HCEC 1CT (cell line): Measurements from ENCODE around the gene LYRM1.

Experiments
- DNase-seq: peaks from one replicate; pipeline ENCODE4 v3.0.0-alpha.2; 2017

The LYRM1 gene

GRCh38 chr16:20873331-20873730, 27.2 kb upstream of the LYRM1 start:
- no peak for DNase-seq

- DNase-seq = no peak
Measured at GRCh38 chr16:20874088-20874581, 26.4 kb upstream of the LYRM1 start.

- no peak for DNase-seq
Measured at GRCh38 chr16:20875355-20875650, 25.3 kb upstream of the LYRM1 start.

DNA sequence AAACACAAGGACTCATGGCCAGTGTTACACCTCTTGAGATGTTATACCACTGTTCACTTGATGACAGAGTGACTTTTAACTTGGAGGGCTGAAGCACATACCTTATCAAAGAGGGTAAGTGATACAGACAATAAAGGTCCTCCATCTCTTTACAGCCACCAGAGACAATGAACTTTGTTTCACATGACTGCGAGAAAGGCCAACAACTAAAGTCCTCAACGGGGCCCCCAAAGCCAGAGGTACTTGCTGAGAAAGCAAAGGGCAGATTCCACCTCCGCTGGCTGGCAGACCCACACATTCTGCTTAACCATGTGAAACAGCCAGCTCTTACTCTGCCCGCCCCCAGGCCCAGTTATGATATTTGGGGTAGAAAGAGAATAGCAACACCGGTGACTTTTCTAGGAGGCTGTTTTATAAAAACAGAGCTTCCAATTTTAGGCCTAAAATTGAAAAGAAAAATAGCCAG, 21.9 kb upstream of the LYRM1 start:
- no peak for DNase-seq

DNA sequence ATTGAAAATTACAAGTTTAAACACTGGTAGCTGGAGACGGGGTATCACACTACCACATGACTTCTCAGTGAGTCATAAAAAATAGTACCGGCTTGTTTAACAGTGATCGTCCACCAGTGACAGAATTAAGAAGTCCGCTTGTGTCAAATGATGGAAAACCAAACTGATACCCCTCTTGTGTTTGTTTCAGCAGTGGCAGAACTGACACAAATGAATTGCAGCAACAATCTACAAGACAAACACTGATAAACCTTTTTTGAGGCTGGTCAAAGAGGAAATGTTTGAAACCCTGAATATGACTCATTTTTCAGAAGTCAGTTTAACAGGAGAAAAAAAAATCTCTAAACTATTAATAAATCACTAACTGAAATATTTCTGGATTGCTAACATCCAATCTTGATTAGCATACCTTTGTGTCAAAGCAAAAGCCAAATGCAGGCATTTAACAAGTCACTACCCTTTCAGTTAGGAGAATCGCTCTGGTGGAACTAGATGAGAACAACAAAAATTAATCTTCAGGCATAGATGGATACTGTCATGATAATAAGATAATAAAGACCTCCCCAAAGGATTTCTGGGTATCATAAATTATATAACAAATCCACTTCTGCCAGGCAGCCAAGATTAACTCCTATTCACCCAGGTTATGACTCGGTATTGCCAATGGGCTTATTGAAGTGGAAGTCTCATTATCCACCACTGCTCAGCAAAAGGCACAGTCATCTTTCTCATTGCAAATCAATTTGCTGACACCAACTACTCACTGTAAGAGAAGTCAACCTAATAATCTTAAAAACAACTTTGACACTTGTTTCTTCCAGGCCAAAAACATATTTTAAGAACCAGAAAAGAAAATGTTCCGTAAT, 21.2 kb upstream of the LYRM1 start:
- peak; percentile 66 for DNase-seq

GRCh38 chr16:20880867-20881502, 19.6 kb upstream of the LYRM1 start:
- DNase-seq = no peak

GRCh38 chr16:20881503-20881878, 19.1 kb upstream of the LYRM1 start:
- no peak for DNase-seq

DNA sequence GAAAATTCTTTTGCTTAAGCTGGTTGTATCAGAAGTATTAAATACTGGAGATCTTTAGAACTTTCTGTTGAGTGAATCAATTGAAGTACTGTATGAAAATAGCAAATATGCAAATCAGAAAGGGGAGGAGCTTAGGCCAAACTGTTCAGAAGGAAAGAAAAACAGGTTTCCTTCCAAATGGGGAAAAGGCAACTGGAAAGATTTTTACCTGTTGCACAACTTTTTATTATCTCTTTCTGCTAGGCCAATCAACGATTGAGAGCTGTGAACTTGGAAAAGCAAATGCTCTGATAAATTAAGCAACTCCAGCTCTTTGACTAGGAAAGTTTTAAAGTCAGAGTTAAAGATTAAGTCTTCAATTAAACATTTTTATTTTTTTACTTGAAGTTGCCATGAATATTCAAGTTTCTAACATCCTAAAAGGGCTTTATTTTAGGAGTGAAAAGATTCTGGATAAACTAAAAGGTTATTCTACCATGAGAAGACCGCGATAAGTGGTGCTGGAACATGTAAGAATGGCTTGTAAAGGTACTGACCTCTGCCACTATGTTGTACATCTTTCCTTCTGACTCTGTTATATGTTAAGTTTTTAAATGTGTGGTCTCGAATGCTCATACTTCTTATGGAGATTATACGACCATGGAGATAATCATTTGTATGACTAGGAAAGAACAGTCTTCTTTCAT, 16.9 kb upstream of the LYRM1 start:
- no peak for DNase-seq

DNA sequence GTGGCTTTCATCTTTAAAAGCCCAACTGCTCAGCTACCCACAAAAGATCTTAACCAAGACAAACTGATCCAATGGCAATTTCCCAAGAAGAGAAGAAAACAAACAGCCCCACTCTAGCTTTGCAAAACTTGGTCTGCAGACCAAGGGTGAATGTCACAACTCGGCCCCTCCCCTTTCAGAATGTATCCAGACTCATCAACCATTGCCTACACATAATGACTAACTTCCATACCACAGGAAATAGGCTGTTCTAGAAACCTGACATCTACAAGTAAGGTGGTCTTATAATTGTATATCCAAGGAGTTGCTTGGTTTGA, 16.4 kb upstream of the LYRM1 start:
- peak; percentile 67 for DNase-seq

- DNase-seq = no peak
Measured at GRCh38 chr16:20886320-20886719, 14.3 kb upstream of the LYRM1 start.

DNA sequence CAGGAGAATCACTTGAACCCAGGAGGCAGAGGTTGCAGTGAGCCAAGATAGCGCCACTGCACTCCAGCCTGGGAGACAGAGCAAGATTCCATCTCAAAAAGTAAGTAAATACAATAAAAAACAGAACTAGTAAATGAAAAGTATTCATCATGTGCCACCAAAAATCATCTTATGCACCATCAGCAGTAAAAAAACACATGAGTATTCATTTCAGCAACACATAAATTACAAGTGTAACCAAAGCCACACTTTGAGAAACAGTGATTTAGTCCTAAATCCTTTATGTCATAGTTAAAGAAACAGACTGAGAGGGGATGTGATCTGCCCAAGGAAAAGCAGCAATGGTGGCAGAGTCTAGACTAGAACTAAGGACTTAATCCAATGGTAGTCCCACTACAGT, 13.4 kb upstream of the LYRM1 start:
- no peak for DNase-seq

- no peak for DNase-seq
Measured at GRCh38 chr16:20889625-20890275, 10.8 kb upstream of the LYRM1 start.

- no peak for DNase-seq
Measured at GRCh38 chr16:20894388-20894787, 6.2 kb upstream of the LYRM1 start.

- DNase-seq = peak; percentile 77
Measured at GRCh38 chr16:20897253-20897897, 3.2 kb upstream of the LYRM1 start.

- no peak for DNase-seq
Measured at GRCh38 chr16:20897922-20898321, 2.6 kb upstream of the LYRM1 start.

DNA sequence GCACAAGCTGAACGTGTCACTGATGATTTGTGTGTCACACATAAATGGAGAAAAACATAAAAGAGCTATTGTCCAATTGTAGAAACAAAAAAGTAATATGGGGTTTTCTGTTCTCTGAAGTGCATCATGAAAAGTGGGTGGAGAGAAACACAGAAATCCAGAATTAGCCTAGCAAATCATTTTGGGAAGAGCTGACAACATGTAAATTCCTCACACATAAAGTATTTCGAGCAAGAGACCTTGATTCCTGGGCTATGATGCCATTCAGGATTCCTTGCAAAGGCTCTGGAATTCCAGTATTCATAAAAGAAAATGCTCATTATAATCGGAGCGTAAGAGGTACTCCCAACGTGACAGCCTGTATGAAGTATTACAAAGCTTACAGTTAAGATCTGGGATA, 1.5 kb upstream of the LYRM1 start:
- peak; percentile 78 for DNase-seq

- no peak for DNase-seq
Measured at GRCh38 chr16:20899477-20900298, 883 bp upstream of the LYRM1 start.

GRCh38 chr16:20901068-20901435, 481 bp downstream of the LYRM1 start:
- DNase-seq = no peak

GRCh38 chr16:20901436-20902112, 1.0 kb downstream of the LYRM1 start:
- peak; percentile 54 for DNase-seq

- no peak for DNase-seq
Measured at GRCh38 chr16:20902426-20902825, 1.9 kb downstream of the LYRM1 start.

- no peak for DNase-seq
Measured at GRCh38 chr16:20903116-20903898, 2.7 kb downstream of the LYRM1 start.
